ACHN (cell line): ENCODE data around the gene ATP5MC3.
"Not testable (repeated sequence)": the region's sequence is repeated elsewhere in the genome, so short reads cannot be mapped to it uniquely, and the experiment has no call there.

Experiments
- DNase-seq: peaks from one replicate; pipeline ENCODE4 v3.0.0-alpha.2; 2015
- in situ Hi-C: cut with HindIII; loops from 2 replicates; pipeline ENCODE4 v1.10.0; 2017; ENCODE audit warnings: low sequenced_read_pairs, low pct_ligation_motif_present, low pct_unique_long_range_greater_than_20kb

The ATP5MC3 gene

DNA sequence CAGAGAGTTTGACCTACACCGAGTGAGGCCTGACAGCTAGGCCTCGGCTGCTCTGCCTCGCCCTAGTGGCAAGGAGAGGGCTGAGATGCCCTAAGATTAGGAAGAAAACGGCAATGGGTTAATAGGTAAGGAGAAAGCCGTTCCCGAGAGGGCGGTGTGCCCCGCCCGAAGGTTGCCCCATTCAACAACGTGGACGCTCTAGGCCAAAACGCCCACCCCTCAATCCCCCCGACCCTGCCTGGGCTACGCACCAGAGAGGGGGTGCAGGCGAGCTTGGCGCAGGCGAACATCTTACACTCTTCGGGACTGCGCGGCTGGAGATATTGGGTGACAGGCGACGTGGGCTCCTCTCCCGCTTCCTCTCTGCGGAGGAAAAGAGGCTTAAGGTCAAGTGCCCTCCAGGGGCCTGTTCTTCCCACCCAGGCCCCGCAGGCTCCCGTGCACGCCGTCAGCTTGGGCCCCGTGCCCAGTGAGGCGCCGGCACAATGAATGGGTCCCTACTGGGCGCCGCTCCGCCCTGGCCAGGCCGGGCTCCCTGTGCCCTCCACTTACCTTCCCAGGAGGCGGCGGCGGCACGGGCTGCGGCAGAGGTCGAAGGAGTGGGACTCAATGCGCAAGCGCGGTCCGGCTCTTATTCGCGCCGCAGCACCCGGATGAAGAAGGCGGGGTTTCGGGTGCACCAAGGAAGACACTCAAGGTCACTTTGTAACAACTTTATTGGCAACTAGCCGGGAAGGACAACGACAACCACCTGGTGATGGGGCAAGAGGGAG lies at the start of gene ATP5MC3:
Gene ATP5MC3 (minus strand): TSS at position 607 of the 773 bp plus-strand sequence. CDS start 317 bp downstream, at position 290.
- in situ Hi-C loops: no loop called here
- peak; percentile 97 for DNase-seq

DNA sequence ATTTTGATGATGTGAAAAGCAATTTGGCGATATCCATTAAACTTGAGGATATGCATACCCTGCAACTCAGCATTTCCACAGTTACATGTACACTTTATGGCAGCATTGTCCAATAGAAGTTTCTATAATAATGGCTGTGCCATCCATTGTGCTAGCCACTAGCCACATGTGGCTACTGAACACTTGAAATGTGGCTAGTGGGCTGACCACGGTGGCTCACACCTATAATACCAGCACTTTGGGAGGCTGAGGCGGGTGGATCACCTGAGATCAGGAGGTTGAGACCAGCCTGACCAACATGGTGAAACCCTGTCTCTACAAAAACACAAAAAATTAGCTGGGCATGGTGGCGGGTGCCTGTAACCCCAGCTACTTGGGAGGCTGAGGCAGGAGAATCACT lies 47.1 kb upstream of the ATP5MC3 start:
- DNase-seq, in situ Hi-C loops: not testable (repeated sequence)

DNA sequence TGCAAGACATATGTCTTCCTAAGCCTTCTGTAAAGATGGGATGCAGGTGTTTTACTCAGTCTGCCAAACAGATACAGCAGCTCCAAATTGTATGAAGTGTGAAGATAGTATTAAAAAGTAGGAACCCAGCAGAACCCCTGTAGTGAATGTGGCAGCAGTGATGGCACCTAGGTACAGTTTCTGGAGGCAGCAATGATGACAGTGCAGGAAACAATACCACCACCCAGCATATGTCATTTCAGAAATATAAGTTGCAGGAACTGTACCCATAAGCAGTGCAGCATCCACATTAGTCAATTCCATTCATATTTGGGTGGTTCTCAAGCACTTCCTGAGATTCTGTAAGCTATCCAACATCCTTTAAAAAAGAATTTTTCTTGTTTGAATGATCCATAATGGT lies 46.7 kb upstream of the ATP5MC3 start:
- in situ Hi-C loops: no loop called here
- no peak for DNase-seq

DNA sequence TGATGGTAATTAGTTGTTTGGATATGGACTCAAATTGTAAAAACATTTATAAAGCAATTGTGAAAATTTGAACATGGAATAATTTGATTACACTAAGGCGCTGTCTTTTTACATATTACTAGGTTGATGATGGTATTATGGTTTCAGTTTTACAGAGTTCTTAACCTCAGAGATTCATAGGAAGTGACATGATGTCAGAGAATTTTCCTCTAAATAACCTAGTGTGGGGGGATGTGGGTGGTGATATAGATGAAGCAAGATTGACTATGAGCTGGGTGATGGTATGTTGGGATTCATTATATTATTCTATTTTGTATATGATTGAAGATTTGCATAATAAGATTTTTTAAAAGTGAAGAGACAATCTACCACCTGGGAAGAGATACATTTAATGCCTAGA lies 45.9 kb upstream of the ATP5MC3 start:
- no peak for DNase-seq
- in situ Hi-C loops: no loop called here

DNA sequence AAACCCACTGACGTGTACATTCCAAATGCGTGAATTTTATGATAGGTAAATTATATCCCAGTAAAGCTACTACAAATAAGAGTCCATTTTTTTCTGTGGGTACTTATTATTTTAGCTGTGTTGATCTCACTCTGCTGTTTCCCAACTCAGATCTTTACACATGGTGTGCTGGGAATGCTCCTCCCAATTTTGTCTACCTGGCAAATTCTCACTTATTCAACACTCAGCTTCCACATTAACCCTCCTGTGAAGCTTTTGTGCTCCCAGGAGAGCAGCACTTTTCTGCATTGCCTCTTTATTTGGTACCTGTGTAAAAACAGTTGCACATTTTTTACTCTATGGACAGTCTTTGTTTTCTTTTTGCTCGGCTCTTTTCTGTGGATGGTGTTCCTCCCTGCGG lies 38.6 kb upstream of the ATP5MC3 start:
- in situ Hi-C loops: no loop called here

DNA sequence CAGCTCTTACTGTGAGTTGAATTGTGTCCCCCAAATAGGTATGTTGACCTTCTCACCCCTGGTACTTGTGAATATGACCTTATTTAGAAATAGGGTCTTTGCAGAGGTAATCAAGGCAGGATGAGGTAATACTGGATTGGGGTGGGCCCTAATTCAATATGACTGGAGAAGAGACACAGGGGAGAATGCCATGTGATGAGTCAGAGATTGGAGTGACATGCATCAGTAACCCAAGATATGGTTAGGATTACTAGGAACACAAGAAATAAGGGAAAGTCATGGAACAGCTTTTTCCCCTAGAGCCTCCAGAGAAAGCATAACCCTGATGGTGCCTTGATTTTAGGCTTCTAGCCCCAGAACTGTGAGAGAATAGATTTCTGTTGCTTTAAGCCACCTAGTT lies 37.0 kb upstream of the ATP5MC3 start:
- peak; percentile 39 for DNase-seq
- in situ Hi-C loops: no loop called here

More for the DNA sequence above, 38.6 kb upstream of the ATP5MC3 start:
- DNase-seq: no peak

DNA sequence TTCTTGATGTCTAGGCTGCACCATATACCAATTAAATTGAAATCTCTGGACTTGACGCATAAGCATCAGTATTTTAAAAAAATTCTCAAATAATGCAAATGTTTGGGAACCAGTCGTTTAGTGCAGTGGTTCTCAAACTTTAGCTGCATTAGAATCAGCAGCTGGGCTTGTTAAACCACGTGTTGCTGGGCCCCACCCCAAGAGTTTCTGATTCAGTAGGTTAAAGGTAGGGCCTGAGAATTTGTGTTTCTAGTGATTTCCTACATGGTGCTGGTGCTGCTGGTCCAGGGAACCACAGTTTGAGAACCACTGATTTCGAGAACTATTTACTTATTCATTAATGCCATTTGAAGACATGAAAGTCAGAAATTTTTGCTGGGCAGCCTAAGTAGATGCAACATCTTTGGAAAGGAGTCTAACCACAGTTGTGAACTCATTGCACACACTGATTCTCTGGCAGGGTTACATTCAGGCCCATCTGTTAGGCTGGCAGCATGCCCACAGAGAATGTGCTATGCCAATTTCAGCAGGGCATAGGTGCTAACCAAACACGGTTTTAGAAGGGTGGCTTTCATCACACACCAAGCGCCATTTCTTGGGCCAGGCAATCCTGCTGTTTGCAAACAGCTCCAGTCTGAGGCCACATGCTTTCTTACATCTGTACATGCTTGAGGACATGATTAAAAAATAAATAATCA lies 26.4 kb upstream of the ATP5MC3 start:
- no peak for DNase-seq
- in situ Hi-C loops: no loop called here

DNA sequence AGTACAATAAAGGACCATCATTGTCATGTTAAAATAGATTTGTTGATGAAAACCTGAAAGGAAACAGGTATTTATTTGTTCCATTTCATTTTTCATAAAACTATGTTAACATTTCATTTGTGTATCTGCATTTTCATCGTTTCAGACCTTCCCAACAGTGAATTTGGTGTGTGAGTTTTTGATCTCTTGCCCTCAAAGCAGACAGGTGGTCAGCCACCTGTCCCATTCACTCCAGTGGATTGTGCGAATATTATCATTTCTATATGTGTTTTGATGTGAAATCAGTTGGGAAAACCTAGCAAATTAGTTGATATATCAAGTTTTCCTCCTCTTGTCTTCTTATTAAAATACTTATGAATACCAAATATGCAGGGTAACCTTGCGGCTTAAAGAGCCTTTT lies 25.4 kb upstream of the ATP5MC3 start:
- DNase-seq: no peak
- in situ Hi-C loops: no loop called here

DNA sequence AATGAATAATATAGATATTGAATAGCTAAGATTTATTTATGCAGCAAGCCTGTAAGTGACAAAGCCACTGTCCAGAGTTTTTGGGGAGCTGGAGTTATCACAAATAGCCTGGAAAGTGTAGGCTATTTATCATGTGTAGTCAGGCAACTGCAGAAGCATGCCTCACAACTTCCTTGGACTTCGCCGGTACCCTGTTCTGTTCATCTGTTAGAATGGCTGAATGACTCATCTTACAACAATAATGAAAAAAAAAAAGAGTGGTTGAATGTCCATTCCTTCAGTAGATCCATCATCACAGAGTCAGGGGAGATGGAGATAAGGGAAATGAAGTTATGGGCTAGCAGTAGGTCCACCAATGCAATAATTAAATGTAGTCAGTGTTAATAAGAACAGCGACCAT lies 24.0 kb upstream of the ATP5MC3 start:
- in situ Hi-C loops: no loop called here
- no peak for DNase-seq

DNA sequence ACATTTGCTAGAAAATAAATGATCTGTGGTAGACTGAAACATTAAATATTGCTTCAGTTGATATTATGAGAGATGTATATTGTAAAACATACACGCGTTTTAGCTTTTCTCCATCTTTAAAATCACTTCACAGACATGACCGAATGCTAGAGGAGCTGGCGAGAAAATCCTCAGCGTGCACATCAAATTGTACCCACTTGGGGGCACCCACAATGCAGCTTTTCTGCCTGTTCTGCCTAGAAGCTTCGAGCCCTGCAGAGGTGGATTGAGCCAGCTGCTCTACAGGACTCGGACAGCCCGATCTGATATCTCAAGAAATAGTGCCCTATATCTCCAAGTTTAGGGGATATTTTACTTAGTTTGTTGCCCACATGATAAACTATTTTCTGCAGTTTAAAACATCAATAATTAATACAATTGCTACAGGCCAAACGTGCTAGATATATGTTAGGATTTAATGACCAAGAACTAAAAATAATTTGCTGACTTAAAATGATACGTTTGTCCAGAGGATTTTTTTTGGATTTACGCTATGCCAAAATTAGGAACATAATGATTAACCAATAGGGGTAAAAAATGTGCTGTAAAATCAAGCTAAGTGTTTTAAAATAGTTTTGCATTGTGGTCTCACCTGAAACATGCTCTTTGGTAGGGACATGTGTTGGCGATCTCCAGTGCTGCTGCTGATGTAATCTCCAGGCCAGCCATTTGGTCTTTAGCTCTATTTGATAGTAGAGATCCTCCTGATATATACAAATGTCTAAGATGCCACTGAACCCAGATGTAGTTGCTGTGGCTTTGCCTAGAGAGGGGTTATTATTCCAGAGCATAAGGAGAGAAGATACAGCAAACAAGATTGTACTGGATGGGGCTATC lies 22.3 kb upstream of the ATP5MC3 start:
- in situ Hi-C loops: no loop called here
- peak; percentile 72 for DNase-seq

DNA sequence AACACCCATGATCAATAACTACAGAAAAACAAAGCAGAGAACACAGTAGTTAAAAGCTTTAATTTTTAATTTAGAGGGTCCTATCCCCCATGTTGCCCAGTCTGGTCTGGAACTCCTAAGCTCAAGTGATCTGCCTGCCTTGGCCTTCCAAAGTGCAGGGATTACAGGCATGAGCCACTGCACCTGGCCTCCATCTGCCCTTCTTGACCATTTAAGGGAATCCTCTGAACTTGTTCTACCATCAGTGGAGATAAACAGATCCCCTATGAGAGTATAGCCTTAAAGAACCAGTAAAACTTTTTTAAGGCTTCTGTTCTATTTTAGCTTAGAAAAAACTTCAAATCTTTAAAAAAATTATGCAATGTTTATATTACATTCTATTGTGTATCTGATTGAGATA lies 13.5 kb upstream of the ATP5MC3 start:
- in situ Hi-C loops: no loop called here

DNA sequence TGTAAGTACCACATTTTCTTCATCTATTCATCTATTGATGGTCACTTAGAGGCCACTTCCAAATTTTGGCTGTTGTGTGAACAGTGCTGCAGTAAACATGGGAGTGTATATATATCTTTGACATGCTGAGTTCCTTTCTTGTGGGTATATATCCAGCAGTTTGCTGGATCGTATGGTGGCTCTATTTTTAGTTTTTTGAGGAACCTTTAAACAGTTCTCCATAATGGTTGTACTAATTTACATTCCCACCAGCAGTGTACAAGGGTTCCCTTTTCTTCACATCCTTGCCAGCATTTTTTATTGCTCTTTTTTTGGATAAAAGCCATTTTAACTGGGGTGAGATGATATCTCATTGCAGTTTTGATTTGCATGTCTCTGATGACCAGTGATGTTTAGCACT lies 7.3 kb upstream of the ATP5MC3 start:
- DNase-seq: no peak
- in situ Hi-C loops: no loop called here

More for the DNA sequence above, 13.5 kb upstream of the ATP5MC3 start:
- DNase-seq: no peak

DNA sequence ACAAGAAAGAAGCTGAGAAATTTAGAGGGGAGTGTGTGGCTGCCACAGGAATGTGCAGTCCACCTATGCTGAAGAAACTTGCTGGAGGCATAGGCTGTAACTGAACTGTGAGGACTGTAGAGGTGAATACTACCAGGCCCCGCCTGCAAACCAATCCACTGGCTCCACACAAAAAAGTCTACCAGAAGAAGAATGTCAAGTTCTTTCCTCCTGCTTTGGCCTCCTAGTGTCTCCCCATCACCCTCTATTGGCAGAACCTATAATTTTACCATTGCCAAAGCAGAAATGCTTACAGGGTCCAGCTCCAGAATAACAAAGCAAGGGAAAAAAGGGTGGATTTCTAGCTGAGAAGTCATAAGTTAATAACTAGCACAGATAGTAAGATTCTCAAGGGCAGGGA lies 5.9 kb upstream of the ATP5MC3 start:
- in situ Hi-C loops: no loop called here
- peak; percentile 52 for DNase-seq

DNA sequence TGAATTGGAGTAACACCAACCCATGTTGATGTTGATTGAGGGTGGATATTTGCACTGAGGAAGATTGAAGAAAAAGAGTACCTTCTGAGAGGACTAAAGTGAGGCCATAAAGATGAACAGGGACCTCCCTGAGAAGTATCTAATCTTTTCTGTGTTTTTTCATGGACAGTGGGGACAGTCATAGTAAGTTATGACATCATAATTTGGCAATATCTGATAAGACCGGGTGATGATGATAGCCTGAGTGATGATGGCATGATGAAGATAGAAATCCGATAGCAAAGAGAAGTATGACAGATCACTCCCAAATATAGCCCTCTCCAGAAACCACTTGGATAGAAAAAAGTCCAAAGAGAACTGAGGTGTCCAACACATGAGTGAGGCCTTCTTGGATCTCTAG lies 2.2 kb upstream of the ATP5MC3 start:
- in situ Hi-C loops: no loop called here
- no peak for DNase-seq

DNA sequence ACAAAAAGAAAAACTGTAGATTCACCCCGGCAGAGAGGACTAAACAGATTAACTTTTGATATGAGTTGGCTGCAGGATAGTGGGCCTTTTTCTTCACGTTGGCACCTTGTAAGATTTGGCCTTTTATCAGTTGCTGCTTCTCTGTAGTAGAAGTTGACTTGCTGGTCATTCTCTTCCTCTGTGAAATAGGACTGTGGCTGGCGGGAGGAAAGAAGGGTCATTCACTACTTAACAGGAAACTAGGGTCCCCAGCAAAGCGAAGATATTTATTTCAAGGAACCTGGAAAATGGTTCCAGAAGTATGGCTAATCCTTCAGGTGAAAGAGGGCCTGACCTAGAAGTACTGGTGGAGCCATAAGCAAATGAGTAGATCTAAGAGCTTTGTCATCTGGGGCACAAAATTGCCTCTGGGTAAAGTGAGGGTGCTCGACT lies 383 bp upstream of the ATP5MC3 start:
- in situ Hi-C loops: no loop called here

DNA sequence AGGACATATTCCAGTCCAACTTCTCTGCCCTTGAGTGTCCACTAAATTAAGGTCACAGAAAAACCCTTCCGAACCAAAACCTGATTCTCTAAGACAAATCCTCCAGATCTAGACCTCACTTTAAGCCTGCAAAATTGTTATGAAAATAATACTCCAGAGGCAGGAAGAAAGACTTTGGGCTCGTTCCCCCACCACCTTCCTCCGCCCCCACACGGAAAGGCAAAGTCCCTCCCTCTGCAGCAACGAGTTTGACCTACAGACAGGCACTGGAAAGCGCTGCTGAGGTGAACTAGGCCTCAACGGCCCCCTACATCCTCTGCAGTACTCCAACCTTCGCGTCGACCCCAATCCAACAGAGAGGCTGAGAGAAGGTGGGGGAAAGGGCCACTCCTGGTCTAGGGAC lies 808 bp downstream of the ATP5MC3 start:
- in situ Hi-C loops: no loop called here
- peak; percentile 53 for DNase-seq

More for the DNA sequence above, 383 bp upstream of the ATP5MC3 start:
- no peak for DNase-seq

DNA sequence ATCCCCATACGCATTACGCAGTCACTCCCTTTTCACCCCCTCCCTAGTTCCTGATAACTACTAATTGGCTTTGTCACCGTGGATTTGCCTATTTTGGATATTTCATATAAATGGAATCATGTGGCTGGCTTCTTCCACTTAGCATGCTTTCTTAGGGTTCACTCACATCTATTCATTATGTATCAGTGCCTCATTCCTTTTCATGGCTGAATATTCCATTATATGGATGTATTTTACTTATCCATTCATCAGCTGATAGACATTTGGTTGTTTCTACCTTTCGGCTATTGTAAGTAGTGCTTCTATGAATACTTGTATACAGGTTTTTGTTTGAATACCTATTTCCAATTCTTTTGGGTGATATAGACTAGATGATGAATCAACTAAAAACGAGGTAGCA lies 4.9 kb downstream of the ATP5MC3 start:
- in situ Hi-C loops: no loop called here
- DNase-seq: no peak

DNA sequence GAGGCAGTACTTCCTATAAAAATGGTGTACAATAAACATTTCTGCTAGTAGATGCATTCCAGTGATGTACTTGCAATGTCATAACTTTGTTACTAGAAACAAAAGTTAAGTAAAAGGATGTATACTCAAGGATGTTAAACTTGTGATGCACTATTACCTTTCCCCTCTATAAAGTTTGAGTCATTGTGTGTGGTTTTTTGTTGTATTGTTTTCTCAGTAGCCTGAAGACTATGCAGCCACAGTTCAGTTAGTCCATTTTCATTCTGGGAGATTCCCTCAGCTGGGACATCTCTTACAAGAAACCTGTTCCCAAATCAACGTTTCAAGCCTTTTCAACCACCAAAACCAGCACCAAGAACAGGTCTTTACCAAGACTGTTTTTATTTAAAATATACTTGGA lies 5.6 kb downstream of the ATP5MC3 start:
- in situ Hi-C loops: no loop called here
- no peak for DNase-seq

DNA sequence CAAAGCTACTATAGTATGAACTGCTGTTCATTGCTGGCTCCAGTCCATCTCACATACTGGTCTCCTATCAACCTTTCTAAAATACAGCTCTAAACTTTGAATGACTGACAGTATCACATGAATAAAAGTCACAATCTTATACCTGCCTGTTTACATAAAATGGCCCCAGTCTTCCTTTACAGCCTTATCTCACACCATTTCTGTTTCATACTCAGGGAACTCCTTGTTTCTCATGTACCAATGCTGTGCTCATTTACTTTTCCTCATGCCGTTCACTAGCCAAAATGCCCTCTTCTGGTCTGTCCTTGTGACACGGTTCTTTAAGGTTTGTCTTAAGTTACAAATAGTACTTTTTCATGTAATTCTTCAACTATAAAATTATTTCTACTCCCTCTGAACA lies 6.2 kb downstream of the ATP5MC3 start:
- in situ Hi-C loops: no loop called here
- DNase-seq: no peak
